Measurements from ENCODE around the gene SLC35B4.
A peak's percentile ranks its signal among the peaks of the same experiment; 100 is the strongest.

SLC35B4 gene

DNA sequence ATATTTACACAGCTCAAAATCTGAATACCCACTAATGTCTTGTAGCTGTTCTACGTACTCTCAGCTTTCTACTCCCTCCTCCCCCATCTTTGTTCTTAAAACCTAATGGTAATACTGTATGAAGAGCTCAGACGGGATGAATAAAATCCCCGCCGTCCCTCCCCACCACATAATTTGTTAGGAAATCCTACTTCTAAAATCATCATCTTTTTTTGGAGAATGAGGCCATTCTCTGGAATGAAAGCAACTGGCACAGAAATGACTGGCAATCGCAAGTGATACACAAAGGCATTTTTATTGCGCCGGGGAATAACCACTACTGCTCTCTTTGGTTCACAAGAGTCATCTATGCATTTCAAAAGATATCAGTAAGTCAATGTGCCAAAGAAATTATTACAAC, 27.3 kb downstream of the SLC35B4 start:
- Histone ChIP-seq H3K27ac (ENCODE audit: low read depth, low read length, poor library complexity, severe bottlenecking) (peak overlapping the region; percentile 56), H2AFZ (ENCODE audit: low read length) (no peak overlapping the region), H3K27me3 (ENCODE audit: insufficient read depth, low read length) (no peaks in the 10 kb centered on the region), H3K79me2 (ENCODE audit: insufficient read depth, low read length) (no peaks in the 10 kb centered on the region), H4K20me1 (ENCODE audit: insufficient read depth, low read length) (no peaks in the 10 kb centered on the region), H3K9me2 (ENCODE audit: low read depth, low read length) (no peaks in the 10 kb centered on the region), H3K9me3 (ENCODE audit: low read length) (no peaks in the 10 kb centered on the region), H3K4me1 (ENCODE audit: insufficient read depth, low read length, severe bottlenecking) (peaks cover 50% of the 10 kb centered on the region), H3K36me3 (ENCODE audit: insufficient read depth, low read length) (peaks cover 33% of the 10 kb centered on the region), H3K4me3 (ENCODE audit: low read depth, low read length, poor library complexity, severe bottlenecking) (no peak overlapping the region), H3K9ac (ENCODE audit: low read length) (no peak overlapping the region), H3K4me2 (ENCODE audit: low read length) (no peak overlapping the region), H3F3A (ENCODE audit: insufficient read depth, low read length) (no peaks in the 10 kb centered on the region)
- no peak for TF ChIP-seq EZH2 (IDR thresholded peaks at IDR 0.05; ENCODE audit: borderline replicate concordance, low read length)
- no peak for TF ChIP-seq CTCF (IDR thresholded peaks at IDR 0.05; ENCODE audit: low read length)

GRCh38 chr7:134287916-134288659, 28.6 kb downstream of the SLC35B4 start:
- H2AFZ ChIP-seq (ENCODE audit: low read length): no peak overlapping the region
- peak overlapping the region; percentile 56 for H3K27ac ChIP-seq (ENCODE audit: low read depth, low read length, poor library complexity, severe bottlenecking)
- H3K9ac ChIP-seq (ENCODE audit: low read length): no peak overlapping the region
- no peaks in the 10 kb centered on the region for H3F3A ChIP-seq (ENCODE audit: insufficient read depth, low read length)
- no peaks in the 10 kb centered on the region for H3K9me2 ChIP-seq (ENCODE audit: low read depth, low read length)
- no peak for TF ChIP-seq CTCF (IDR thresholded peaks at IDR 0.05; ENCODE audit: low read length)
- TF ChIP-seq EZH2 (IDR thresholded peaks at IDR 0.05; ENCODE audit: borderline replicate concordance, low read length): no peak
- no peaks in the 10 kb centered on the region for H3K79me2 ChIP-seq (ENCODE audit: insufficient read depth, low read length)
- H3K36me3 ChIP-seq (ENCODE audit: insufficient read depth, low read length): peaks cover 26% of the 10 kb centered on the region
- H3K4me3 ChIP-seq (ENCODE audit: low read depth, low read length, poor library complexity, severe bottlenecking): no peak overlapping the region
- no peaks in the 10 kb centered on the region for H4K20me1 ChIP-seq (ENCODE audit: insufficient read depth, low read length)
- H3K9me3 ChIP-seq (ENCODE audit: low read length): no peaks in the 10 kb centered on the region
- H3K4me2 ChIP-seq (ENCODE audit: low read length): no peak overlapping the region
- no peaks in the 10 kb centered on the region for H3K27me3 ChIP-seq (ENCODE audit: insufficient read depth, low read length)
- H3K4me1 ChIP-seq (ENCODE audit: insufficient read depth, low read length, severe bottlenecking): peaks cover 51% of the 10 kb centered on the region

GRCh38 chr7:134284952-134285351, 31.8 kb downstream of the SLC35B4 start:
- Histone ChIP-seq H3K36me3 (ENCODE audit: insufficient read depth, low read length) (0 out of 2 replicates have a peak, but pooled peaks cover under 1% of the 10 kb centered on the region), H3K4me3 (ENCODE audit: low read depth, low read length, poor library complexity, severe bottlenecking) (no peak overlapping the region), H2AFZ (ENCODE audit: low read length) (no peak overlapping the region), H3K4me2 (ENCODE audit: low read length) (no peak overlapping the region), H3K9me2 (ENCODE audit: low read depth, low read length) (no peaks in the 10 kb centered on the region), H3K9me3 (ENCODE audit: low read length) (no peaks in the 10 kb centered on the region), H3F3A (ENCODE audit: insufficient read depth, low read length) (no peaks in the 10 kb centered on the region), H3K27ac (ENCODE audit: low read depth, low read length, poor library complexity, severe bottlenecking) (peak overlapping the region; percentile 15), H3K9ac (ENCODE audit: low read length) (no peak overlapping the region), H4K20me1 (ENCODE audit: insufficient read depth, low read length) (no peaks in the 10 kb centered on the region), H3K27me3 (ENCODE audit: insufficient read depth, low read length) (no peaks in the 10 kb centered on the region), H3K79me2 (ENCODE audit: insufficient read depth, low read length) (no peaks in the 10 kb centered on the region), H3K4me1 (ENCODE audit: insufficient read depth, low read length, severe bottlenecking) (peaks cover 36% of the 10 kb centered on the region)
- TF ChIP-seq EZH2 (IDR thresholded peaks at IDR 0.05; ENCODE audit: borderline replicate concordance, low read length) (no peak), CTCF (IDR thresholded peaks at IDR 0.05; ENCODE audit: low read length) (no peak)

Measured in OCI-LY1 (cell line).